Fibroblast of pulmonary artery (primary cell): Measurements from ENCODE around the gene NT5DC1.
A peak's percentile ranks its signal among the peaks of the same experiment; 100 is the strongest.

ENCODE experiments used
- DNase-seq: peaks from one replicate; pipeline ENCODE4 v3.0.0-alpha.2; 2010; ENCODE audit warnings: low read depth
- H3K4me3 ChIP-seq: replicated peaks from 2 replicates; pipeline ENCODE4 v1.5.1; 2011; ENCODE audit warnings: low read depth, mild to moderate bottlenecking, control low read depth, low read length, moderate library complexity
- TF ChIP-seq, protein P1 (sequence below): IDR thresholded peaks from 2 replicates; pipeline ENCODE4 v1.5.1; 2011; ENCODE audit warnings: mild to moderate bottlenecking, control low read depth, low read length, inconsistent platforms; ENCODE audit errors: missing control alignments

The NT5DC1 gene

GRCh38 chr6:116218172-116218633 lies 117.5 kb downstream of the NT5DC1 start:
- TF ChIP-seq, protein P1, sequence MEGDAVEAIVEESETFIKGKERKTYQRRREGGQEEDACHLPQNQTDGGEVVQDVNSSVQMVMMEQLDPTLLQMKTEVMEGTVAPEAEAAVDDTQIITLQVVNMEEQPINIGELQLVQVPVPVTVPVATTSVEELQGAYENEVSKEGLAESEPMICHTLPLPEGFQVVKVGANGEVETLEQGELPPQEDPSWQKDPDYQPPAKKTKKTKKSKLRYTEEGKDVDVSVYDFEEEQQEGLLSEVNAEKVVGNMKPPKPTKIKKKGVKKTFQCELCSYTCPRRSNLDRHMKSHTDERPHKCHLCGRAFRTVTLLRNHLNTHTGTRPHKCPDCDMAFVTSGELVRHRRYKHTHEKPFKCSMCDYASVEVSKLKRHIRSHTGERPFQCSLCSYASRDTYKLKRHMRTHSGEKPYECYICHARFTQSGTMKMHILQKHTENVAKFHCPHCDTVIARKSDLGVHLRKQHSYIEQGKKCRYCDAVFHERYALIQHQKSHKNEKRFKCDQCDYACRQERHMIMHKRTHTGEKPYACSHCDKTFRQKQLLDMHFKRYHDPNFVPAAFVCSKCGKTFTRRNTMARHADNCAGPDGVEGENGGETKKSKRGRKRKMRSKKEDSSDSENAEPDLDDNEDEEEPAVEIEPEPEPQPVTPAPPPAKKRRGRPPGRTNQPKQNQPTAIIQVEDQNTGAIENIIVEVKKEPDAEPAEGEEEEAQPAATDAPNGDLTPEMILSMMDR, result peak; percentile 37
- DNase-seq, result peak; percentile 45
- no peak overlapping the region for H3K4me3 ChIP-seq

DNA sequence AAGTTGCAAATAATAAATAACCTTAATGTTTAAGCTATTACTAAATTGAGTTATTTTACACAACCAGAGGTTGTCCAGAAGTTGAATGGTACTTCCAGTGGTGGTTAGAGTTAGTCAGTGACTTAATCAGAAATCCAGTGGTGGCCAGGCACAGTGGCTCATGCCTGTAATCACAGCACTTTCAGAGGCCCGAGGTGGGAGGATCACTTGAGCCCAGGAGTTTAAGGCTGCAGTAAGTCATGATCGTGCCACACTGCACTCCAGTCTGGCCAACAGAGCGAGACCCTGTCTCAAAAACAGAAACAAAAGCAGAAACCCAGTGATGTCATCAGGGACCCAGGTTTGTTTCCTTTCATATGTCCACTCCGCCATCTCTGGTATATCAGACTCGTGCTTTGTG lies 118.2 kb downstream of the NT5DC1 start:
- no peak for DNase-seq
- TF ChIP-seq, protein P1, result no peak
- H3K4me3 ChIP-seq, result no peak overlapping the region

DNA sequence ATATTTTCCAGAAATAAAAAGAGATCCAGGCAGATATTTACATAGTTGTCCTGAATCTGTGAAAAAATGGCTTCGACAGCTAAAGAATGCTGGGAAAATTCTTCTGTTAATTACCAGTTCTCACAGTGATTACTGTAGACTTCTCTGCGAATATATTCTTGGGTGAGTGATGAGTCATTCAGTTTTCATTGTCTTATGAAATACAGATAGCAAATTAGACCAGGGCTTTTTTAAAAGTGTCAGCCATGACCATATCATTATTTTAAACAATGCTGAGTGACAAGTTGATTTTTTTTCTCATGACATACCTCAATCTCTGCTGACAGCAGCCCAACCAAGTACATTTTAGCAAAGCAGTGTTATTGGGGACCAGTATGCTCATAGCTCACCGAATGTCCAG lies 120.4 kb downstream of the NT5DC1 start:
- TF ChIP-seq, protein P1, result no peak
- H3K4me3 ChIP-seq, result no peak overlapping the region
- DNase-seq, result peak; percentile 42

DNA sequence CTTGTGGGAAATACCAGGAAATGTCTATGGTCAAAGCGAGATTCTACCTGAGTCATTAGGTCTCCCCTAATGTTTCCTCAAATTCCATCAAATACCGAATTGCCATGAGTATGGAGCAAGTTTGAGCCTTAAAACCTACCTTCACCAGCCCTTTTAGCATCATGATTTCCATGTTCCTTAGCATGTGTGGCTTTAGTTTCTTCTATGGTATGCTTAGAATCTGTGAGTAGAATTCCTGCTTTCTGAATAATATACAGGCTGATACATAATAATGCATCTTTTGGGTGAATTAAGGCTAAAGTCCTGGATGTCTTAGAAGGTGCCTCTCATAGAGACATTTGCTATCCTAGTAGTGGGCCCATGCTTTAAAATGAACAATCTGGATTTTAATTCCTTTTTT lies 121.3 kb downstream of the NT5DC1 start:
- H3K4me3 ChIP-seq, result no peak overlapping the region
- no peak for DNase-seq
- TF ChIP-seq, protein P1, result no peak

- TF ChIP-seq, protein P1, result no peak
- DNase-seq, result no peak
These were observed 122.7 kb downstream of the NT5DC1 start for GRCh38 chr6:116223355-116223754.

DNA sequence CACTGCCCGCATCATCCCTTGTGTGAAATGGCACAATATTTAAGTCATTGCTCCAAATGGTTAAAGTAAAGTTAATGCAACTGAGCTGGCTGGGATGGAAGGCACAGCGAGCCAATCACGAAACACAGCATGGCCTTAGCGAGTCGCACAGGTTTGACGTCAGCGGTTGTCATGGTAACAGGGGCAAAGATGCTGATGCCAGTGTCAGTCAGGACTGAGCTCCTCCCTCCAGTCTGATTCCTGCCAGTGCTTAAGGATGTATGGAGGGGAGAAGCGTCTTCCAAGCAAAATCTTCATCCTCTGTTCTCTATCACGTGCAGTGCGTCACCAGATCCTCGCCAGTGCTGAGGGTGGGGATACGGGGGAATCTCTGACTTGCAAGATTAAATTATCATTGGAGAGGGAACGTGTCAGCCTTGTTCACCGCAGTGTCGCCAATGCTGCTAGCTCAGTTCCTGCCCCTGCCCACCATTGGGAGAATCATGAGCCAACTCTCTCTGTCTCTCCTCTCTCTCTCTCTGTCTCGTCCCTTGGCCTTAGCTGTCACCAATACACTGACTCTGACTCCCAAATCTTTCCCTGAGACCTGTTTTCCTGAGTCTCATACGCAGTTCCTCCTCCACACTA lies 128.7 kb downstream of the NT5DC1 start:
- H3K4me3 ChIP-seq, result peak overlapping the region; percentile 45
- TF ChIP-seq, protein P1, result no peak
- peak; percentile 97 for DNase-seq

More at GRCh38 chr6:116223355-116223754, 122.7 kb downstream of the NT5DC1 start:
- no peak overlapping the region for H3K4me3 ChIP-seq

DNA sequence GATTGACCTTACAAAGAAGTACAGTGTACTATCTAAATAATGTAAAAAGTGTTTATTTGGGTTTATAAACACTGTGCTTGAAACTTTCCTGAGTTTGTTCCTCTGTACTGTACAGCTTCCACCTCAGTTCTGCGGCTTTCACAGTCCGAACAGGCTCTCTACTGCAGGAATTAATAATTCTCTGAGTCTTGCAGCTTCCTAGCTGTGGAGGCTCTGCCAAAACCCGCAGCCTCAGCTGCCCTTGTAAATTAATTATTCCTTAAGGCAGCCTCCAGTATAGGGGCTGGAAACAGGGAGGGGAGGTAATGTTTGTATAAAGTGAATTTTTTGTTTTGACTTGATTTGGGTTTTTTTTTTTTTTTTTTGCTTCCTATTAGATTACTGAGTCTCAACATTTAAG lies 134.0 kb downstream of the NT5DC1 start:
- TF ChIP-seq, protein P1, result no peak
- H3K4me3 ChIP-seq, result no peak overlapping the region
- no peak for DNase-seq
